Ishikawa (cell line): ENCODE results near the gene ZBTB20.

Experiments used
- CEBPB ChIP-seq: IDR thresholded peaks from 2 replicates; pipeline ENCODE4 v1.6.1; 2012
- CREB1 ChIP-seq: IDR thresholded peaks from 2 replicates; pipeline ENCODE4 v1.6.1; 2012; ENCODE audit warnings: low read depth
- EGR1 ChIP-seq: IDR thresholded peaks from 2 replicates; pipeline ENCODE4 v1.6.1; 2012
- EP300 ChIP-seq: IDR thresholded peaks from 2 replicates; pipeline ENCODE4 v1.6.1; 2012; ENCODE audit warnings: borderline replicate concordance
- FOXM1 ChIP-seq: IDR thresholded peaks from 2 replicates; pipeline ENCODE4 v1.6.1; 2012; ENCODE audit warnings: low read depth, borderline replicate concordance
- NFIC ChIP-seq: IDR thresholded peaks from 2 replicates; pipeline ENCODE4 v1.6.1; 2012
- RAD21 ChIP-seq: IDR thresholded peaks from 2 replicates; pipeline ENCODE4 v1.6.1; 2012; ENCODE audit warnings: low read depth
- TAF1 ChIP-seq: IDR thresholded peaks from 2 replicates; pipeline ENCODE4 v1.6.1; 2012; ENCODE audit warnings: low read depth, mild to moderate bottlenecking
- TCF12 ChIP-seq: IDR thresholded peaks from 2 replicates; pipeline ENCODE4 v1.6.1; 2012; ENCODE audit warnings: low read depth
- TEAD4 ChIP-seq: IDR thresholded peaks from 2 replicates; pipeline ENCODE4 v1.6.1; 2012
- YY1 ChIP-seq: IDR thresholded peaks from 2 replicates; pipeline ENCODE4 v1.6.1; 2012; ENCODE audit warnings: low read depth
- ZBTB7A ChIP-seq: IDR thresholded peaks from 2 replicates; pipeline ENCODE4 v1.6.1; 2012; ENCODE audit warnings: low read depth
- TF ChIP-seq, protein P1 (sequence below): IDR thresholded peaks from 2 replicates; pipeline ENCODE4 v1.6.1; 2012; ENCODE audit warnings: low read depth, mild to moderate bottlenecking
- TF ChIP-seq, protein P2 (sequence below): IDR thresholded peaks from 2 replicates; pipeline ENCODE4 v1.6.1; 2012
- TF ChIP-seq, protein P3 (sequence below): IDR thresholded peaks from 2 replicates; pipeline ENCODE4 v1.6.1; 2012

The ZBTB20 gene

DNA sequence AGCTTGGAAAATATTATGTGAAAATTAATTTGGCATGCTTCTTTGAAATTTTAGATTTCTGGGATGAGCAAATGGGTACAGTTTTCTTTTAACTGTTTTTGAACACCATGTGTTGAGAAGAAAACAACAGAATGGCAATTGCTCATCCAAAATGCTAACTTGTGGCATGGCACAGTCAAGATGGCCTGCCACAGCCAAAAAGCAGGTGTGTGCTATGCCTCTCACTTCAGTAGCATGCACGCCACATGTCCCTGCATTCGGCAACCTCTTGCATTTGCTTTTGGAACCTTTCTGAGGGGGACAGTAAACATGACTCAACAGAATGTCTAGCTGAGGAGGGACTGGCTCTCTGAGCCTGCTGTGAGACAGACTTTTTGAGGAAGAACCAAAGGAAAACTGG is 714.8 kb downstream of the ZBTB20 start:
- TF ChIP-seq TAF1 (no peak), EP300 (no peak), ZBTB7A (no peak), TCF12 (no peak)

DNA sequence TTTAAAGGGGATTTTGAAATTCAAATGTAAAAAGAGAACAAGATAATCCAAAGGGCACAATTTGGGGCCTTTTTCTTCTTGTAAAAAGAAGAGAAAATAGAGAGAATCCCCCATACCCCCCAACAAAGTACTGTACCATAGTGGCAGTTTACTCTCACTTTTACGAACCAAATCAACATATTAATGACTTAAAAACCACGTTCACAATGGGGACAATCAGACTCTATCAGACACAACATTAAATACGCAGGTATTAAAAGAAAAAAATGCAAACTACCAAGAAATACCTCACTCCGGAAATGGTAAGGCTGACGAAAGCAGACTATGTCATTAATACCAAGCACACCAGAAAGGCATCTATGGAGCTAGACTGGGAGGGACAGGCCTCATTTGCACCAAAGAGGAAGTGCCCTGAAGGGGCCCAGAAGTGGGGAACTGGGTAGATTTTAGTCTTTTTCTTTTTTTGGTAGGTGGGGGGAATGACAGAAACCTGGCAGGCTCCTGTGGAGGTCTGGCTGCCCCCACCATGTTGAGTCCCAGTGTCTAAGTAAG is 719.0 kb downstream of the ZBTB20 start:
- no peak for TF ChIP-seq EP300
- TF ChIP-seq NFIC = no peak
- no peak for TF ChIP-seq RAD21
- TF ChIP-seq ZBTB7A = no peak
- TF ChIP-seq, protein P1, sequence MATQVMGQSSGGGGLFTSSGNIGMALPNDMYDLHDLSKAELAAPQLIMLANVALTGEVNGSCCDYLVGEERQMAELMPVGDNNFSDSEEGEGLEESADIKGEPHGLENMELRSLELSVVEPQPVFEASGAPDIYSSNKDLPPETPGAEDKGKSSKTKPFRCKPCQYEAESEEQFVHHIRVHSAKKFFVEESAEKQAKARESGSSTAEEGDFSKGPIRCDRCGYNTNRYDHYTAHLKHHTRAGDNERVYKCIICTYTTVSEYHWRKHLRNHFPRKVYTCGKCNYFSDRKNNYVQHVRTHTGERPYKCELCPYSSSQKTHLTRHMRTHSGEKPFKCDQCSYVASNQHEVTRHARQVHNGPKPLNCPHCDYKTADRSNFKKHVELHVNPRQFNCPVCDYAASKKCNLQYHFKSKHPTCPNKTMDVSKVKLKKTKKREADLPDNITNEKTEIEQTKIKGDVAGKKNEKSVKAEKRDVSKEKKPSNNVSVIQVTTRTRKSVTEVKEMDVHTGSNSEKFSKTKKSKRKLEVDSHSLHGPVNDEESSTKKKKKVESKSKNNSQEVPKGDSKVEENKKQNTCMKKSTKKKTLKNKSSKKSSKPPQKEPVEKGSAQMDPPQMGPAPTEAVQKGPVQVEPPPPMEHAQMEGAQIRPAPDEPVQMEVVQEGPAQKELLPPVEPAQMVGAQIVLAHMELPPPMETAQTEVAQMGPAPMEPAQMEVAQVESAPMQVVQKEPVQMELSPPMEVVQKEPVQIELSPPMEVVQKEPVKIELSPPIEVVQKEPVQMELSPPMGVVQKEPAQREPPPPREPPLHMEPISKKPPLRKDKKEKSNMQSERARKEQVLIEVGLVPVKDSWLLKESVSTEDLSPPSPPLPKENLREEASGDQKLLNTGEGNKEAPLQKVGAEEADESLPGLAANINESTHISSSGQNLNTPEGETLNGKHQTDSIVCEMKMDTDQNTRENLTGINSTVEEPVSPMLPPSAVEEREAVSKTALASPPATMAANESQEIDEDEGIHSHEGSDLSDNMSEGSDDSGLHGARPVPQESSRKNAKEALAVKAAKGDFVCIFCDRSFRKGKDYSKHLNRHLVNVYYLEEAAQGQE = no peak
- TF ChIP-seq TCF12 = no peak
- TF ChIP-seq, protein P2, sequence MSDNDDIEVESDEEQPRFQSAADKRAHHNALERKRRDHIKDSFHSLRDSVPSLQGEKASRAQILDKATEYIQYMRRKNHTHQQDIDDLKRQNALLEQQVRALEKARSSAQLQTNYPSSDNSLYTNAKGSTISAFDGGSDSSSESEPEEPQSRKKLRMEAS = no peak
- no peak for TF ChIP-seq YY1
- TF ChIP-seq EGR1 = no peak
- TF ChIP-seq TAF1 = no peak

DNA sequence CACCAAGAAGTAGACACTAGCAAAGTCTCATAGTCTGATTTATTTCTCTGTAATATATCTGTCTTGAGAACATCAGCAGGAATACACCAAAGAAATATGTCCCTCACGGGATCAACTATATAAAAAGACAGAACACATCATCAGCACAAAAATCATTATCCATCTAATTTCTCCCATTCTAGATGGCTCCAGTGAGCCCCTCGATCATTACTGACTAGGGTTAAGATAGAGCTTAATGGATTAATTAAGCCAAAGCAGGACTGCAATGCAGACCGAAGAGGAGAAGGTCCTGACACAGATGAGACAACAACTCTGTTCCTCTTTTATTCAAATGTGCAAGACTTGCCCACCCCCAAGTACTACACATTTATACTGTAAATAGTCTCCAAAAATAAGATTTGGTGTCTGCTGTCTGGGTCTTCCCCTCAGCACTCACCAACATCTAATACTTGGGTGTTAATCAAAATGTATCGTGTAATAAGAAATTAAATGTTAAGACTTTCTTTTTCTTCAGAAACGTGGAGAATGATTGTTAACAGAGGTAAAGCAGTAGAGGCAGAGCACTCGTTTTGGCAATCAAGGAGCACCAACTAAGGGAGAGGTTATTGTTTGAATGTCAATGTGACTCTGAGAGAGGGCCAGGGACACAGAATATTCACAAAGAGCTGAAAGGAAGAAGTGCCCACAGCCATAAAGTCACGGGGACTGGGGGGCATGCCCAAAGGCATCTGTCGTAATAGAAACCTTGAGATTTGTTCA is 719.6 kb downstream of the ZBTB20 start:
- no peak for TF ChIP-seq EP300
- no peak for TF ChIP-seq TEAD4
- no peak for TF ChIP-seq CEBPB
- no peak for TF ChIP-seq TCF12
- no peak for TF ChIP-seq FOXM1
- TF ChIP-seq ZBTB7A = no peak
- TF ChIP-seq, protein P1 = no peak
- TF ChIP-seq CREB1 = no peak
- no peak for TF ChIP-seq NFIC
- TF ChIP-seq, protein P2 = no peak
- TF ChIP-seq, protein P3, sequence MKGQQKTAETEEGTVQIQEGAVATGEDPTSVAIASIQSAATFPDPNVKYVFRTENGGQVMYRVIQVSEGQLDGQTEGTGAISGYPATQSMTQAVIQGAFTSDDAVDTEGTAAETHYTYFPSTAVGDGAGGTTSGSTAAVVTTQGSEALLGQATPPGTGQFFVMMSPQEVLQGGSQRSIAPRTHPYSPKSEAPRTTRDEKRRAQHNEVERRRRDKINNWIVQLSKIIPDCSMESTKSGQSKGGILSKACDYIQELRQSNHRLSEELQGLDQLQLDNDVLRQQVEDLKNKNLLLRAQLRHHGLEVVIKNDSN = no peak
- no peak for TF ChIP-seq EGR1
- TF ChIP-seq RAD21 = no peak

DNA sequence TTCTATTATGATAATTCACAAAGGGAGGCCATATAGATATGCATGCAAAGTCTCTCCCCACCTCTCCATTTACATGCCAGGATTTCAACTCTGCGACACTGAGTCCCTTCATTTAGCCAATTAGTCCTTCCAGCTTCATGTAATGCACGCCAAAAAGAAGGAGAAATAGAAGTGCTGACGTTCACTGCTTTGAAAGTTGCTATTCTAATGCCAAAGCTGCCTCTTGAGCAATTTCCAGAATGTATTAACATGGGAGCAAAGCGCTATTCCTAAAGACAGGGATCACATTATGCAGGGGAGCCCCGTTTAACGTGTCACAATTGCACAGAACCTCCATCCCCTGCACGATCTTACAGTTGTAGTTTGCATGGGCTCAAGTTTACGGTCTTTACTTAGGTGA is 722.8 kb downstream of the ZBTB20 start:
- TF ChIP-seq CEBPB = no peak
- TF ChIP-seq TAF1 = no peak
- TF ChIP-seq NFIC = no peak
- TF ChIP-seq, protein P2 = no peak
- no peak for TF ChIP-seq EP300
- TF ChIP-seq, protein P1 = no peak
- no peak for TF ChIP-seq EGR1
- TF ChIP-seq YY1 = no peak
- TF ChIP-seq ZBTB7A = no peak
- TF ChIP-seq FOXM1 = no peak
- no peak for TF ChIP-seq TEAD4
- TF ChIP-seq RAD21 = no peak
- no peak for TF ChIP-seq CREB1
- TF ChIP-seq, protein P3 = no peak
